ENCODE data around the gene CTXND1. TPM values are rescaled to one million over a fixed set of nuclear protein-coding genes. Genes with fewer than 3 reads are reported as not detected.

The CTXND1 gene
- total and polyA plus RNA-seq, 2 experiments from 2014 or later = not detected

DNA sequence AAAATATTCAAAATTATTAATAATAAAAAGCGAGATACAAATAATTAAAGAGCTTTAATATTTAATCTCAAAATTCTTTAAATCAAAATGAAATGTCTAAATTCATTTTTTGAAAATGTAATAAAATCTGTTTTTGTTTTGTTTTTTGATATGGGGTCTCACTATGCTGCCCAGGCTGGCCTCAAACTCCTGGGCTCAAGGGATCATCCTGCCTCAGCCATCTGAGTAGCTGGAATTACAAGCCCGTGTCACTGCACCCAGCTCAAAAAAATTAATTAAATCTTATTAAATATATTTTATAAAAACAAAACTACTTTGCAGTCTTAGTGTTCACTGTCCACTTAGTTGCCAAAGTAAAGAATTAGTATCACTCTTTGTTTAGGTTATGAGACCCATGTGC lies 60.8 kb downstream of the CTXND1 start:
- Histone ChIP-seq H3K36me3 (ENCODE audit: low read depth) (no peaks in the 10 kb centered on the region), H3K27ac (no peak overlapping the region), H3K4me1 (ENCODE audit: insufficient read depth) (no peaks in the 10 kb centered on the region), H3K27me3 (replicated peaks; ENCODE audit: insufficient read depth) (no peaks in the 10 kb centered on the region), H3K9ac (no peak overlapping the region), H4K20me1 (ENCODE audit: insufficient read depth) (no peaks in the 10 kb centered on the region), H3F3A (ENCODE audit: insufficient read depth) (no peaks in the 10 kb centered on the region), H3K4me3 (no peak overlapping the region), H3K9me3 (ENCODE audit: low read depth) (no peaks in the 10 kb centered on the region), H2AFZ (no peak overlapping the region), H3K9me2 (ENCODE audit: insufficient read depth) (no peaks in the 10 kb centered on the region), H3K4me2 (ENCODE audit: unreplicated experiment) (no peak overlapping the region), H3K79me2 (ENCODE audit: insufficient read depth) (no peaks in the 10 kb centered on the region)
- in situ Hi-C loops (cut with MboI) = no loop called here
- WGBS, 2 experiments (ENCODE audit: low coverage in 1 of 2, low lambda C conversion rate in 2 of 2, missing lambda C conversion rate in 2 of 2) = 93 to 99% methylated on average over 2 of the region's 2 CpGs
- TF ChIP-seq EZH2 (IDR thresholded peaks at IDR 0.05; ENCODE audit: insufficient read depth, poor library complexity, severe bottlenecking) (no peak), EZH2phosphoT487 (IDR thresholded peaks at IDR 0.05; ENCODE audit: insufficient read depth, low read depth) (no peak)
- DNase-seq = no peak

- H3K27me3 ChIP-seq (replicated peaks; ENCODE audit: insufficient read depth) = no peaks in the 10 kb centered on the region
Measured at GRCh38 chr15:80188251-80188650, 63.8 kb downstream of the CTXND1 start.

GRCh38 chr15:80186597-80186996 lies 65.4 kb downstream of the CTXND1 start:
- no peak overlapping the region for H3K4me3 ChIP-seq
- H3K27me3 ChIP-seq (replicated peaks; ENCODE audit: insufficient read depth) = no peaks in the 10 kb centered on the region
- no peak overlapping the region for H3K4me2 ChIP-seq (ENCODE audit: unreplicated experiment)
- no peaks in the 10 kb centered on the region for H3K9me3 ChIP-seq (ENCODE audit: low read depth)
- H3K4me1 ChIP-seq (ENCODE audit: insufficient read depth) = peaks cover 12% of the 10 kb centered on the region
- WGBS, 2 experiments (ENCODE audit: low coverage in 1 of 2, low lambda C conversion rate in 2 of 2, missing lambda C conversion rate in 2 of 2) = 100% methylated on average over 1 of the region's 1 CpG
- H2AFZ ChIP-seq = no peak overlapping the region
- H3K9ac ChIP-seq = no peak overlapping the region
- TF ChIP-seq EZH2phosphoT487 (IDR thresholded peaks at IDR 0.05; ENCODE audit: insufficient read depth, low read depth) (no peak), EZH2 (IDR thresholded peaks at IDR 0.05; ENCODE audit: insufficient read depth, poor library complexity, severe bottlenecking) (no peak)
- H3K9me2 ChIP-seq (ENCODE audit: insufficient read depth) = no peaks in the 10 kb centered on the region
- H3K79me2 ChIP-seq (ENCODE audit: insufficient read depth) = no peaks in the 10 kb centered on the region
- DNase-seq = no peak
- in situ Hi-C loops (cut with MboI) = no loop called here
- H3F3A ChIP-seq (ENCODE audit: insufficient read depth) = peaks cover 15% of the 10 kb centered on the region
- H3K27ac ChIP-seq = no peak overlapping the region
- no peaks in the 10 kb centered on the region for H4K20me1 ChIP-seq (ENCODE audit: insufficient read depth)
- no peaks in the 10 kb centered on the region for H3K36me3 ChIP-seq (ENCODE audit: low read depth)

More at GRCh38 chr15:80188251-80188650, 63.8 kb downstream of the CTXND1 start:
- Histone ChIP-seq H3K4me1 (ENCODE audit: insufficient read depth) (peaks cover under 1% of the 10 kb centered on the region; the same call in 1 of the 2 replicates), H3K4me3 (no peak overlapping the region), H3K79me2 (ENCODE audit: insufficient read depth) (no peaks in the 10 kb centered on the region), H2AFZ (no peak overlapping the region), H3K4me2 (ENCODE audit: unreplicated experiment) (no peak overlapping the region), H3K9me2 (ENCODE audit: insufficient read depth) (no peaks in the 10 kb centered on the region), H3K9me3 (ENCODE audit: low read depth) (no peaks in the 10 kb centered on the region), H3K36me3 (ENCODE audit: low read depth) (no peaks in the 10 kb centered on the region), H4K20me1 (ENCODE audit: insufficient read depth) (no peaks in the 10 kb centered on the region), H3K27ac (no peak overlapping the region), H3F3A (ENCODE audit: insufficient read depth) (peaks cover 2% of the 10 kb centered on the region; the same call in 1 of the 2 replicates), H3K9ac (no peak overlapping the region)
- 51 to 58% methylated on average over 2 of the region's 2 CpGs for WGBS, 2 experiments (ENCODE audit: low coverage in 1 of 2, low lambda C conversion rate in 2 of 2, missing lambda C conversion rate in 2 of 2)
- in situ Hi-C loops (cut with MboI) = no loop called here
- no peak for TF ChIP-seq EZH2 (IDR thresholded peaks at IDR 0.05; ENCODE audit: insufficient read depth, poor library complexity, severe bottlenecking)
- no peak for TF ChIP-seq EZH2phosphoT487 (IDR thresholded peaks at IDR 0.05; ENCODE audit: insufficient read depth, low read depth)
- no peak for DNase-seq

DNA sequence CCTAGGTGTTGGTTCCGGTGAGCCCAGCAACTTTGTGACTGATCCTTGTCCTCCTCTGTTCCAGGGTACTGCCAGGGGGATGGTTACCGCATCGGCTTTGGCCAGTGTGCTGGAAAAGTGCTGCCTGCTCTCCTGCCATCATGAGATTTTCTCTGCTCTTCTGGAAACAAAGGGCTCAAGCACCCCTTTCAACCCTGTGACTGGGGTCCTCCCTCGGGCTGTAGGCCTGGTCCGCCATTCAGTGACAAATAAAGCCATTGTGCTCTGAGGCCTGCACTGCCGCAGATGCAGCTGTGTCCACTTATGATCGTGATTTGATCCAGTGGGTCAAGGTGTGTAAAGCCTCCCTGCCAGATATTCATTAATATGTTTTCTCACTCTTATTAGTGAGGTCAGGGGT lies 65.9 kb downstream of the CTXND1 start:
- Histone ChIP-seq H3K27ac (no peak overlapping the region), H3K9ac (no peak overlapping the region), H3K4me3 (no peak overlapping the region), H3K9me3 (ENCODE audit: low read depth) (no peaks in the 10 kb centered on the region), H3K27me3 (replicated peaks; ENCODE audit: insufficient read depth) (no peaks in the 10 kb centered on the region), H3K36me3 (ENCODE audit: low read depth) (no peaks in the 10 kb centered on the region), H2AFZ (no peak overlapping the region), H3K9me2 (ENCODE audit: insufficient read depth) (no peaks in the 10 kb centered on the region), H3F3A (ENCODE audit: insufficient read depth) (peaks cover 15% of the 10 kb centered on the region), H3K4me1 (ENCODE audit: insufficient read depth) (peaks cover 12% of the 10 kb centered on the region), H3K79me2 (ENCODE audit: insufficient read depth) (no peaks in the 10 kb centered on the region), H3K4me2 (ENCODE audit: unreplicated experiment) (no peak overlapping the region), H4K20me1 (ENCODE audit: insufficient read depth) (no peaks in the 10 kb centered on the region)
- no peak for TF ChIP-seq EZH2phosphoT487 (IDR thresholded peaks at IDR 0.05; ENCODE audit: insufficient read depth, low read depth)
- in situ Hi-C loops (cut with MboI) = no loop called here
- WGBS, 2 experiments (ENCODE audit: low coverage in 1 of 2, low lambda C conversion rate in 2 of 2, missing lambda C conversion rate in 2 of 2) = 97 to 100% methylated on average over 7 of the region's 7 CpGs
- DNase-seq = no peak

DNA sequence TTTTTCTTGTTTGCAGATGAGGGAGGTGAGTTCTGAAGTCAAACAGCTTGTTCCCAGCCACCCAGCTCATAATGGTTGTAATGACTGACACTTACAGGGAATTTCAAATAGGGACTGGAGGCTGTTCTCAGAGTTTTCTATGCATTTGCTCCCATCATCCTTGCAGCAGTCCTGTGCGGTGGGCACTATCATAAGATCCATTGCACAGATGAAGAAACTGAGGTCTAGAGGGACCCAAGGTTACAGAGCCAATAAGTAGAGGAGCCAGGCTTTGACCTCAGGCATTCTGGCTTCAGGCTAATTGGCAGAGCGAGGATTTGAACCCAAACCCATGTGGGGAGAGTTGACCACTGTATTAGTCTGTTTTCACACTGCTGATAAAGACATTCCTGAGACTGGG lies 66.9 kb downstream of the CTXND1 start:
- Histone ChIP-seq H3K27me3 (replicated peaks; ENCODE audit: insufficient read depth) (no peaks in the 10 kb centered on the region), H3K79me2 (ENCODE audit: insufficient read depth) (no peaks in the 10 kb centered on the region), H3K4me1 (ENCODE audit: insufficient read depth) (peaks cover 12% of the 10 kb centered on the region), H3K4me2 (ENCODE audit: unreplicated experiment) (no peak overlapping the region), H3F3A (ENCODE audit: insufficient read depth) (peaks cover 15% of the 10 kb centered on the region), H3K9ac (no peak overlapping the region), H3K4me3 (no peak overlapping the region), H4K20me1 (ENCODE audit: insufficient read depth) (no peaks in the 10 kb centered on the region), H3K9me3 (ENCODE audit: low read depth) (no peaks in the 10 kb centered on the region), H3K9me2 (ENCODE audit: insufficient read depth) (no peaks in the 10 kb centered on the region), H3K27ac (no peak overlapping the region), H3K36me3 (ENCODE audit: low read depth) (no peaks in the 10 kb centered on the region), H2AFZ (no peak overlapping the region)
- in situ Hi-C loops (cut with MboI) = no loop called here
- TF ChIP-seq EZH2phosphoT487 (IDR thresholded peaks at IDR 0.05; ENCODE audit: insufficient read depth, low read depth) (no peak), EZH2 (IDR thresholded peaks at IDR 0.05; ENCODE audit: insufficient read depth, poor library complexity, severe bottlenecking) (no peak)
- DNase-seq = no peak
- 67 to 74% methylated on average over 2 of the region's 2 CpGs for WGBS, 2 experiments (ENCODE audit: low coverage in 1 of 2, low lambda C conversion rate in 2 of 2, missing lambda C conversion rate in 2 of 2)

All from GM23248 (cell line).